Measurements from ENCODE around the gene JADE3. TPM values are rescaled to one million over a fixed set of nuclear protein-coding genes. Genes with fewer than 3 reads are reported as not detected.

The JADE3 gene
- total RNA-seq, 3 donors from 2014 or later: 7.5 to 20.8 (median 12.8) TPM

DNA sequence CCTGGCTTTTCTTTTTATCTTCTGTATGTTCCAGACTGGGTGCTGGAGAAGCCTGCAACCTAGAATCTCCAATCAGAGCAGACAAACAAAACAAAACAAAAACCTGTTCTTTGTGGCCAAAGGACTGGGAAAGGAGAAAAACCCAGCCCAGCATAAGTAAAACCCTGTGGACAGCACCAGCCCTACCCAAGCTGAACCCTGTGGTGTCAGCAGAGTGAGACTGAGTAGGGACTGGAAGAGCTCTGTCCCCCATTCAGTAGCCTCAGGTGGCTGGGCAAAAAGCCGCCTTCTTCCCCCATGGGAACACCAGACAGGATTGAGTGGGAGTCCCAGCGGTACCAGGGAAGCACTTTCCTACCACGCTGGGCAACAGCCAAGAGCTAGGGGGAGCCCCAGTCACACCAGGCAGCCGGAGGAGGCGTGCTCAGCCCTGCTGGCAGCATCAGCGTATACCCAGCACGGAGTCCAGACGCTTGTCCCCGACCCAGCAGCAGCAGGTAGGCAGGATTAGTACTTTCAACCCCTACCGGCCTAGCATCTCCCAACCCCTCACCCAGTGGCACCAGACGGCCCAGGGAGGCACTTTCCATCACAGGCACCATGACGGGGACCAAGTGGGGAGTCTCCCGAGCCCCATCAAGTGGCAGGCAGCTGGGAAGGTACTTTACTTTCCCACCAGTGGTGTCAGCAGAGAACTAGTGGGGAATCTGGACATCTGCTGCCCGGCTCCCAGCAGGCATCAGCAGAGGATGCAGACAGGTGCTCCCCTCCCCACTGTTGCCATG, 8.6 kb upstream of the JADE3 start:
- Histone ChIP-seq H3K27ac (no peak overlapping the region), H3K36me3 (no peaks in the 10 kb centered on the region), H3K9me3 (no peaks in the 10 kb centered on the region), H3K27me3 (peaks cover 0 to 59% of the 10 kb centered on the region in 2 donors), H3K4me1 (no peaks in the 10 kb centered on the region), H3K4me3 (peak overlapping the region; percentile 22 to 64 (median 45))
- TF ChIP-seq, protein P1, sequence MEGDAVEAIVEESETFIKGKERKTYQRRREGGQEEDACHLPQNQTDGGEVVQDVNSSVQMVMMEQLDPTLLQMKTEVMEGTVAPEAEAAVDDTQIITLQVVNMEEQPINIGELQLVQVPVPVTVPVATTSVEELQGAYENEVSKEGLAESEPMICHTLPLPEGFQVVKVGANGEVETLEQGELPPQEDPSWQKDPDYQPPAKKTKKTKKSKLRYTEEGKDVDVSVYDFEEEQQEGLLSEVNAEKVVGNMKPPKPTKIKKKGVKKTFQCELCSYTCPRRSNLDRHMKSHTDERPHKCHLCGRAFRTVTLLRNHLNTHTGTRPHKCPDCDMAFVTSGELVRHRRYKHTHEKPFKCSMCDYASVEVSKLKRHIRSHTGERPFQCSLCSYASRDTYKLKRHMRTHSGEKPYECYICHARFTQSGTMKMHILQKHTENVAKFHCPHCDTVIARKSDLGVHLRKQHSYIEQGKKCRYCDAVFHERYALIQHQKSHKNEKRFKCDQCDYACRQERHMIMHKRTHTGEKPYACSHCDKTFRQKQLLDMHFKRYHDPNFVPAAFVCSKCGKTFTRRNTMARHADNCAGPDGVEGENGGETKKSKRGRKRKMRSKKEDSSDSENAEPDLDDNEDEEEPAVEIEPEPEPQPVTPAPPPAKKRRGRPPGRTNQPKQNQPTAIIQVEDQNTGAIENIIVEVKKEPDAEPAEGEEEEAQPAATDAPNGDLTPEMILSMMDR (IDR thresholded peaks at IDR 0.05): peak in 2 of 3 donors; percentile 55 to 67
- TF ChIP-seq POLR2A (IDR thresholded peaks at IDR 0.05) (no peak), POLR2AphosphoS5 (IDR thresholded peaks at IDR 0.05) (no peak)
- DNase-seq (ENCODE audit: low spot score in 2 of 2): peak; percentile 61 to 76
- intact Hi-C loops (cut with DNase I; ENCODE audit: low total_unique reads): no loop called here

DNA sequence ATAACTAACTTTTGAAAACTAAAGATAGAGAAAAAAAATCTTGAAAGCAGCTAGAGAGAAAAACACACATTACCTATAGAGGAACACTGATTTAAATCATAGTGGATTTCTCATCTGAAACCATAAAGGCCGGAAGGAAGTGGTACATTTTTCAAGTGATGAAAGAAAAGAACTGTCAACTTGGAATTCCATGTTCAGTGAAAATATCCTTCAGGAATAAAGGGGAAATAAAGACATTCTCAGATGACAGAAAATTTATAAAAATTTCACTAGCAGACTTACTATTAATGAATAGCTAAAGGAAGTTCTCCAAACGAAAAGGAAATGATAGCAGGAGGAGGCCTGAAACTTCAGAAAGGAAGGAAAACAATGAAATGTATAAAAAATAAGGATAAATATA, 7.6 kb upstream of the JADE3 start:
- no peak for DNase-seq (ENCODE audit: low spot score in 2 of 2)
- Histone ChIP-seq H3K36me3 (no peaks in the 10 kb centered on the region), H3K27ac (no peak overlapping the region), H3K4me1 (no peaks in the 10 kb centered on the region), H3K4me3 (no peak overlapping the region), H3K9me3 (no peaks in the 10 kb centered on the region), H3K27me3 (peaks cover 0 to 52% of the 10 kb centered on the region in 2 donors)
- TF ChIP-seq POLR2A (IDR thresholded peaks at IDR 0.05): no peak
- TF ChIP-seq, protein P1 (IDR thresholded peaks at IDR 0.05): no peak
- no peak for TF ChIP-seq POLR2AphosphoS5 (IDR thresholded peaks at IDR 0.05)
- intact Hi-C loops (cut with DNase I; ENCODE audit: low total_unique reads): no loop called here

DNA sequence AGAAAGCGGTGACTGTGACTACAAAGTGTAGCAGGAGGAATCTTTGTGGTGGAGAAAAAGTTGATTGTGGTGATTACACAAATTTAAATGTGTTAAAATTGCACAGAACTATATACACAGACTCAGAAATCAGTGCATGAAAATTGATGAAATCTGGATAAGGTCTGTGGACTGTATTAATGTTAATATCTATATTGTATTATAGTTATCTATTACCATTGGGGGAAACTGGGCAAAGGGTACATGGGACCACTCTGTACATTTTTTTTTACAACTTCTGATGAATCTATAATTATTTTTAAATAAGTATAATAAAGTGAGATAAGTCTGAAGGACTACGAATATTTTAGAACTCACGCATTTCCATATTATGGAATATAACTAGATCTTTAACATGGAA, 1.8 kb upstream of the JADE3 start:
- no peak for DNase-seq (ENCODE audit: low spot score in 2 of 2)

DNA sequence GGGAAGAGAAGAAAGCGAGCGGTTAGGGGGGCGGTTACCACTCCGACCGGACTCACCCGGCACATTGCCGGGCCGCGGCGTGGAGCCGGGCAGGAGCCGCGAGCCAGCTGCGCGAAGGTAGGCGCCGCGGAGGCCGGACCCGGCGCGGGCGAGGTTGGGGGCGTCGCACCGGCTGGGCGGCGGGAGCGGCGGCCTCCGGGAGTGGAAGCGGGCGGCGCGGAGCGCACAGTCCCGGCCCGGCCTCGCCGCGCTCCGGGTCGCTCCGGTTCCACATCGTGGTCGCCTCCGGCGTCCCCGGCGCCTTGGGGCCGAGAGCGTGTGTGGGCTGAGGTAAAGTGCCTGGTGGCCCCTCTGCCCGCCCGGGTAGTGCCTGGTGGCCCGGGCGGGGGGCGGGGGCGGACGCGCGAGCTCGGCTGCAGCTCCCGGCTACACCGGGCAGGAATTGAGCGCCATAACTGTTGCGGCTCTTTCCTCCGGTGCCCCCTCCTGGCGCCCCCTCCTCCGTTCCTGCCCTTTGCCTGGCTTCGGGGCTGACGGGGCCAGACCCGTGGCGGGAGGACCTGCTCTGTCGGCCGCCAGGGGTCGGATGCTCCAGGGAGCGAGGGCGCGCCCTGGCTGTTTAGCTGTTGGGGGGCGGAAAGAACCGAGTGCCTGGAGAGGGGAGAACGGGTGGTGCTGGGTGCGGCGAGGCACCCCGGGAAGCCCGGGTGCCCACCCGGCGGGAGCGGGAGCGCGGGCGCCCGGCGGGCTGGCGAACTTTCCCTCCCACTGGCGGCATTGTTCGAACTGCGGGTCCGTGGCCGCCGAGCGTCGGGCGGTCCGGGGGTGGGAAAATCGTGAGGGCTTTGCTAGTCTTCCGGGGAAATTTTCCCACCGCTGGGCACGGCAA, 626 bp downstream of the JADE3 start:
- H3K27me3 ChIP-seq: peaks cover 0 to 16% of the 10 kb centered on the region in 2 donors
- peak in 1 of 2 donors; percentile 46 for DNase-seq (ENCODE audit: low spot score in 2 of 2)
- no peaks in the 10 kb centered on the region for H3K36me3 ChIP-seq
- H3K9me3 ChIP-seq: peaks cover 0 to 5% of the 10 kb centered on the region in 2 donors
- H3K27ac ChIP-seq: peak overlapping the region; percentile 68 to 87
- H3K4me1 ChIP-seq: no peaks in the 10 kb centered on the region
- intact Hi-C loops (cut with DNase I; ENCODE audit: low total_unique reads): no loop called here
- peak overlapping the region; percentile 60 to 83 (median 62) for H3K4me3 ChIP-seq
- TF ChIP-seq POLR2A (IDR thresholded peaks at IDR 0.05) (no peak), POLR2AphosphoS5 (IDR thresholded peaks at IDR 0.05) (no peak)
- TF ChIP-seq, protein P1 (IDR thresholded peaks at IDR 0.05): peak in 2 of 3 donors; percentile 23 to 33

More for the DNA sequence above, 1.8 kb upstream of the JADE3 start:
- H3K4me1 ChIP-seq: no peaks in the 10 kb centered on the region
- H3K27ac ChIP-seq: no peak overlapping the region
- peaks cover 0 to 5% of the 10 kb centered on the region in 2 donors for H3K9me3 ChIP-seq
- no peaks in the 10 kb centered on the region for H3K36me3 ChIP-seq
- peaks cover 0 to 16% of the 10 kb centered on the region in 2 donors for H3K27me3 ChIP-seq
- no peak overlapping the region for H3K4me3 ChIP-seq
- intact Hi-C loops (cut with DNase I; ENCODE audit: low total_unique reads): no loop called here
- TF ChIP-seq POLR2A (IDR thresholded peaks at IDR 0.05) (no peak), POLR2AphosphoS5 (IDR thresholded peaks at IDR 0.05) (no peak)
- TF ChIP-seq, protein P1 (IDR thresholded peaks at IDR 0.05): no peak
